ENCODE measurements around the gene SPRING1.
"Not testable (repeated sequence)": the region's sequence is repeated elsewhere in the genome, so short reads cannot be mapped to it uniquely, and the experiment has no call there.

SPRING1 gene, protein sequence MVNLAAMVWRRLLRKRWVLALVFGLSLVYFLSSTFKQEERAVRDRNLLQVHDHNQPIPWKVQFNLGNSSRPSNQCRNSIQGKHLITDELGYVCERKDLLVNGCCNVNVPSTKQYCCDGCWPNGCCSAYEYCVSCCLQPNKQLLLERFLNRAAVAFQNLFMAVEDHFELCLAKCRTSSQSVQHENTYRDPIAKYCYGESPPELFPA

DNA sequence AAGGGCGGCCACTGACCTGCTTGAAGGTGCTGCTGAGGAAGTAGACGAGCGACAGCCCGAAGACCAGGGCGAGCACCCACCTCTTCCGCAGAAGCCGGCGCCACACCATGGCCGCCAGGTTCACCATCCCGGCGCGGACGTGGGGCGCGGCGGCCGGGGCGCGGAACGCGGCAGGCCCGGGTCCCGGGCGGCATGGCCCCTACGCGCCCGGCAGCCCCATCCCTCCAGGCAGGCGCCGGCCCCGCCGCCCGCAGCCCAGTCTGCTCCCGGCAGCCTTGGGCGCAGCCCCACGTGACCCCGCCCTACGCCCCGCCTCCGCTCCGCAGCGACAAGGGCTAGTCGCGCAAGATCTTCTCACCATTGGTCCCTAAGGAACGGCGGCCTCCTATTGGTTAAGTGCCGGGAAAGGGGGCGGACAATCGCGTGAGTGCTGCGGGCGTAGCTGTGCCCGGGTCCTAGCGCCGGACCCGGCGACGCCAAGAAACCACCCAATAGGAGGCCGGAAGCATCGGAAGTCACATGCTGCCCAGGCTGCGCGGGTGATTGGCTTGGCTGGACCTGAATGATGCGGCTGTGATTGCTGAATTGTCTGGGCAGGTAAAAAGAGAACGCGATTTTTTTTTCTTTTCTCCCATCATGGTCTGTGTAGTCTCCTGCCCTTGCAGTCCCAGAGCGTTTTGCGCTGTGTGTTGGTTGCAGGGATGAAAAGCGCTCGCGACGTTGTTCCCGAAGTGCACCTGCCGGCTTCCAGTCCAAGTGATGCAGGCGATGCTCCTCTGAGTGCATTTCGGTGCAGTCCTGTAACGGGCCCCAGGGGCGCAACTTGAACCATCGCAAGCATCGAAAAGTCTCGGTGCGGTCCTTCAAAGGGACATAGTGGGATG, at the start of gene SPRING1, which contains the start of gene RNFT2:
Gene SPRING1 (minus strand): TSS at position 296 of the 884 bp plus-strand sequence. CDS start 169 bp downstream, at position 127.
Gene RNFT2 (plus strand): TSS at position 542 of the 884 bp plus-strand sequence. CDS start 2,183 bp downstream, outside the sequence.
- DNase-seq (ENCODE audit: low read depth in 2 of 2): peak; percentile 95 to 98

DNA sequence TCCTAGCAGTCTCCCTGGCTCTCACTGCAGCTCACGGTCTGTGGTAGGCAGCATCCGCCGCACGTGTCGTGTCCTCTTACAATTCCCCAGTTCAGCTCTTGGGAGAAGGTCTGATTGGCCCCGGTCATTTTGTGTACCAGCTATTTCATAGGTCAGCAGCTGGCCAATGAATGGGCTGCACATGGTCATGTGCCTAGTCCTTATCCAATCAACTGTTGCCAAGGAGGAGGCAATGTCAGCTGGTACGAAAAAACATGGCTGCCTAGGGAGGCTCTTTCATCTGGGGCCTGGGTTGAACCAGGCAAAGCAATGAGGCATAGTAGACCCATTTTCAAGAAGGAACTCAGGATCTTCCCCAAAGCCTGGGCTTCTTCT, 46.4 kb upstream of the SPRING1 start:
- DNase-seq (ENCODE audit: low read depth in 2 of 2): no peak

DNA sequence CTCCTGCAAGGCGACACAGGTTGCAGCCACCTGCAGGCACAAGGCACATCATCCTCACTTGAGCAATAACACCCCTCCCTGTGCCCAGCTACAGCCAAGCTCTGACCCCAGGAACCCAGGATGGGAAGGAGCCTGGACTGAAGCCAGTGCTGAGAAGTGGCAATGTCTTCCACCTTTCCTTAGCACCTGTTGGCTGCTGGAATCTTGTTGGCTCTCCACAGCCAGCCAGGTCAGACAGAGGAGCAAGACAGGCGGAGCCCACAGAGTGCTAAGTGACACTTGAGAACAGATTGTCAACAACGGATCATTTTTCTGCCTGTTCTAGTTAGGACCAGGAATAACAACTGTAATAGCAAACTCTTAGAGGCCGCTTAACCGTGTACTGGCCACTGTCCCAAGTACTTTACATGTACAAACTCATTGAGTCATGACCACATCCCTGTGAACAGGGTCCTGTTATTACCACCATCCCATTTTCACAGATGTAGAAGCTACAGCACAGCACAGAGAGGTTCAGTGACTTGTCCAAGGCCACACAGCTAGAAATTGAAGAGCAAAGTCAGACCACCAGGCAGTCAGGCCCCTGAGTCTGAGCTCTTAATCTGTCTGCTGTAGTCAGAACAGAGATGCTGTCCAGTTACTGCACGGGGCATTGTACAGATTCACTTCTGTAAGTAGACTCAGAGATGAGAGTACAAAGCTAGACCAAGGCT, 45.8 kb upstream of the SPRING1 start:
- no peak for DNase-seq (ENCODE audit: low read depth in 2 of 2)

DNA sequence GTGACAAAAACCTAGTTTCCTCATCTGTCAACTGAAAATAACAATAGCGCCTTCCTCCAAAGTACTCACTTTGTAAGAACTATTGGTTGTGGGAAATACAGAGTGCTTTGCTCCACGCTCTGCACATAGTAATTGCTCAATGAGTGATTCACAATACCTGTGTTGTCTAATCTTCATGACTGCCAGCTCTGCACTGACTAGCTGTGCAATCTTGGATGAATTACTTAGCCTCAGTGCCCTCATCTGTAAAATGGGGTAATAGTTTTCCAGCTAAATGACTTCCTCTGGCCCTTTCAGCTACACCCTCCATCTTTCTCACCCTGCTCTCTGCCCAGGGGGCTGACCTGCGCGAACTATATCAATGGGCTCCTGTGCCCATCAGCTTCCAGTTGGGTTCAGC, 43.1 kb upstream of the SPRING1 start:
- no peak for DNase-seq (ENCODE audit: low read depth in 2 of 2)

DNA sequence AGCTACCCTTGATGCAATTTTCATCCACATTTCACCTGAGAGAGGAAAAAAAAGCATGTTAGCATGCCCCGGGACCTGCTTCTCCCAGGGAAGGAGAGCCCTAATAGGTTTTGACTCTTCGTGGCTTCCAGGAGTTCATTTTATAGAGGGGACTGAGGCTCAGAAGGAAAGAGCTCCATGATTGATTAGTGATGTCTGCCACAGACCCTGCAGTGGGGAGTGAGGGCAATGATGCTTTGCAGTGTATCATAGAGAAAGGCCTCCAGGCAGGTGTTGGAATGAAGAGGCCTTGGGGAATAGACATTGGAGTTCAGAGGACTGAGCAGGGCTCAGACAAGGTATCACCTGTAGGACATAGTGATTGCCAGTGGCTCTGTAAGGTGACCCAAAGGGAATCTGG, 41.7 kb upstream of the SPRING1 start:
- no peak for DNase-seq (ENCODE audit: low read depth in 2 of 2)

DNA sequence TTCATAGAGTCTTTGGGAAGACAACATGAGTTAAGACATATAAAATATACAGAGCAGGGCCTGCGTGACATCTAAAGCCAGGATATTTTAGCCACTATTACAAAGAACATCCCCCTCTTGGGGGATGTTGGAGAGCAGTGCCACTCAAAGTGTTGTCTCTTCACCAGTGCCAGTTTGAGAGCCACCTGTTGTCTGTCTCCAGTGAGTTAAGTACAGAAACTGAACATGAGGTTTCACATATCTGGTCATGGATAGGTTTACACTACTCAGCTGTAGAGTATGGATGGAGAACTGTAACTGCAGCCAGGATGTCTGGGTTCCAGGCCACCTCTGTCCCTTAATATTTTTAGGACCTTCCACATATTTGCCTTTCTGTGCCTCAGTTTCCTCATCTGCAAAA, 39.4 kb upstream of the SPRING1 start:
- no peak for DNase-seq (ENCODE audit: low read depth in 2 of 2)

DNA sequence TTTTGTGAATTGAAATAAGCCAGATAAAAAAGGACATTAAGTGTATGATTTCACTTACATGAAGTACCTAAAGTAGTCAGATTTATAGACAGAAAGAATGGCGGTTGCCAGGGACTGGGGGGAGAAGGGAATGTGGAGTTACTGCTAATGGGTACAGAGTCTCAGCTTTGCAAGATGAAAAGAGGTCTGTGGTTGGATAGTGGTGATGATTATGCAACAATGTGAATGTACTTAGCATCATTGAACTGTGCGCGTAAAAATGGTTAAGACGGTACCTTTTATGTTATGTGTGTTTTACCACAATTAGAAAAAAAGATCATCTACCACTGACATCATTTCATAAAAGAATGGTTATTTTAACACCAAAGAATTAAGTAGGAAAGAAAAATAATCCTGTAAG, 36.2 kb upstream of the SPRING1 start:
- DNase-seq (ENCODE audit: low read depth in 2 of 2): no peak

DNA sequence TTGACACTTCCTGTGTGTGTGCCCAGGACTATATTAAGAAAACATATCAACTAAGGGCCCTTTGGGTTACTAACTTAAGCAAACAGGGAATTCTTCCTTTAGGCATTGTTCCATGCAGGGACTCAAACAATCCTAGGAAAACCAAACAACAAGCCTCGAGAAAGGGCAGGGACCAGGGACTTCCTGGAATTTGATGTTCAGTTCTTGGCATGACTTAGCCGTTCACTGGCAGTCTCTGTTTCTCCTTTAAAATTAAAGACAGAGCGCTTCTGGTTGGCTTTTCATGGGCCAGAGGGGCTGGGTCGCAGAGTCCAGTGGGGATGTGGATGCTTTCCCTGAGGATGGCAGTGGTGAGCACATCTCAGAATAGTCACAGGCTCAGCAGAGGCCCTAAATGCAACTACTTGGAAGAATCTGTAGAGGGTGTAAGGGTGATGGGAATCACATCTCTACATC, 35.4 kb upstream of the SPRING1 start:
- DNase-seq (ENCODE audit: low read depth in 2 of 2): no peak

DNA sequence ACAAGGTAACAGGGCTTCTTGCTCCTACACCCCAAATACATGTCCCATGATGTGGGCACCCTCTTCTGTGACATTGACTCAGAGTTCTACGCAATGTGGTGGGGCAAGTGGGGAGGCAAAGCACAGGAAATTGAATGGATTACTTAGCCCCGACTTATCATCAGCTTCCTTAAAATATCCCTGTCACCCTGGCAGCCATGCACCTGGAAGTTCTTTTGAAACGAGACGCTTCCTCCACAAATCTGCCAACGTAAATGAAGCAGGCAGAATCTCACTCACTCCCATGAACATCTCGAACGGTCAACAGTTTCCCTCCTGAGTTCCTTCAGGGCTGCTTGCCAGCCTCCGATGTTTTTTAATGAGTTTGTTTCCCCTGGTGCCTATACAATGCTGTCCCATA, 33.8 kb upstream of the SPRING1 start:
- DNase-seq (ENCODE audit: low read depth in 2 of 2): no peak

DNA sequence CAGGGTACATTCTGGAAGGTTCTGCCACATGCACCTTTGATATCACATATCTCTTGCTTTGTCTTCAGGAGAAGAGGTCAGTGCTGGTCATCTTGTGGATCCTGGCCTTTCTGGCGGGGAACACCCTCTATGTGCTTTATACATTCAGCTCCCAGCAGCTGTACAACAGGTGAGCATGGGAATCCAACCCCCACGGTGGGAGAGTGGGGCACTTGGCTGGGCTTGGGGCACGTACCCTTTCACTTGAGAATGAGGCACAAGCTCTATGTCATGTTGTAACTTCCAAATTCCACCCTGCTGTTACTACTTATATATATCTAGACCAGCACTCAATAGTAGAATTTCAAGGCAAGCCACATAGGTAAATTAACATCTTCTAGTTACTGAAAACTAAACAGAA, 28.9 kb upstream of the SPRING1 start:
- DNase-seq (ENCODE audit: low read depth in 2 of 2): no peak

DNA sequence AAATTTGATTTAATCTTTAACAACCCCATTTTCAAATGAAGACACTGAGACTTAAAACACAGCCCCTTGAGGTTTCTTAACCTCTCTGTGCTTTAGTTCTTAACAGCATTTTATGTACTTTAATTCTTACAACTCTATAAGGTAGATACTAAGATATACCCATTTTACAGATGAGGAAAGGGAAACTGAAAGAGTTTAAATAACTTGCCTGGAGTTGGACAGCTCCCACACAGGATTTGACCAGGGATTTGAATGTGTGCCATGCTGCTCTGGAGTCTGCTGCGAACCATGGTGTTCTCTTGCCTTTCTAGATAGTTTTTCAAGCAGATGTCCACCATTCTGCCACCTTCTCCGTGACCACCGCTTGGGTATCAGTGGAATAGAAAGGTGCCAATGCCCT, 28.4 kb upstream of the SPRING1 start:
- DNase-seq (ENCODE audit: low read depth in 2 of 2): no peak

DNA sequence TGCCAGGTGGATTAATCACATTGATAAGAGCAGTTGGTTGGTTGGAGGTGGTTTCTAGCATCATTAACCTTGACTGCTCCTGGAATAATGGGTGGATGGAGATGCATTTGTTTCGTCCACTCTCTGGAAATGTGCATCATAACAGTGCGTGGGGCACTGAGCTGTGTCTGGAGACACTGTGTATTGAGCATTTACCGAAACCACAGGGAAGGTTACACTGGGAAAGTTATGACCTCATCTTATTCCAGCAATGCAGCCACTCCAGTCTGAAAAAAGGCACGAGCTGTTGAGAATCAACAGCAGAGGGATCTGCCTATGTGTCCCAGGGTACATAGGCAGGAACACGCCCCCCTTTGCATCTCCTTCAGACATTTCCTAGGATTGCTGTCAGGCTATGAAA, 27.4 kb upstream of the SPRING1 start:
- DNase-seq (ENCODE audit: low read depth in 2 of 2): no peak

DNA sequence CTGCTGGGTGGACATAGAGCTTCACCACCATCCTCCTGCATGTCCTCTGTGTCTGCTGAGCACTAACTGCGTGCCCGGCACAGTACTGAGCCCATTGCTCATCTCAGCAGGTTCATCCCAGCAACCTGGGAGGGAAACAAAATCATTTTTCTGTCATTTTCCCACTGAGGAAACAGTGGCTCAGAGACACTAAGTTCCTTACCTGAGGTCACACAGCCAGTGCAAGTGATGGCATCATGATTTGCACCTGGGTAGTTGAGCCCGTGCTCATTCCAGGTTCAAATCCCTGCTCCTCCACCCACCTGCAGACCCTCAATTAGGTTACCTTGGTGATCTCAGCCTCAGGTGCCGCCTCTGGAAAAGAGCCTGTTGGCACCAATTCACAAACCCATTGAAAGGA, 23.6 kb upstream of the SPRING1 start:
- no peak for DNase-seq (ENCODE audit: low read depth in 2 of 2)

DNA sequence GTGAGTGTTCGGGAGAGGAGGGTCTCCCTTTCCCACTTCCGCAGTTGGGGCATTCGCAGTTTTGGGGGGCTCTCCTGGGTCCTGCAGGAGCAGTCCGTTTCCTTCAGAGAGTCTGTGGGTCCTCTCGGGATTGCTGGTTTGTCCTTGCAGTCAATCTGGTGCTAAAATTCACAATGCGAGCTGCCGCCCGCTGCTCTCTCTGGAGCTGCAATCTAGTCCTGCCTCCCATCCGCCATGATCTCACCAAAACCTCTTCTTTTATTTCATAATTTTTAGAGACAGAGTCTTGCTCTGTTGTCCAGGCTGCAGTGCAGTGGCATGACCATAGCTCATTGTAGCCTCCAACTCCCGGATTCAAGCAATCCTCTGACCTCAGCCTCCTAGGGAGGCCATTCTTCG, 22.8 kb upstream of the SPRING1 start:
- DNase-seq (ENCODE audit: low read depth in 2 of 2): no peak

DNA sequence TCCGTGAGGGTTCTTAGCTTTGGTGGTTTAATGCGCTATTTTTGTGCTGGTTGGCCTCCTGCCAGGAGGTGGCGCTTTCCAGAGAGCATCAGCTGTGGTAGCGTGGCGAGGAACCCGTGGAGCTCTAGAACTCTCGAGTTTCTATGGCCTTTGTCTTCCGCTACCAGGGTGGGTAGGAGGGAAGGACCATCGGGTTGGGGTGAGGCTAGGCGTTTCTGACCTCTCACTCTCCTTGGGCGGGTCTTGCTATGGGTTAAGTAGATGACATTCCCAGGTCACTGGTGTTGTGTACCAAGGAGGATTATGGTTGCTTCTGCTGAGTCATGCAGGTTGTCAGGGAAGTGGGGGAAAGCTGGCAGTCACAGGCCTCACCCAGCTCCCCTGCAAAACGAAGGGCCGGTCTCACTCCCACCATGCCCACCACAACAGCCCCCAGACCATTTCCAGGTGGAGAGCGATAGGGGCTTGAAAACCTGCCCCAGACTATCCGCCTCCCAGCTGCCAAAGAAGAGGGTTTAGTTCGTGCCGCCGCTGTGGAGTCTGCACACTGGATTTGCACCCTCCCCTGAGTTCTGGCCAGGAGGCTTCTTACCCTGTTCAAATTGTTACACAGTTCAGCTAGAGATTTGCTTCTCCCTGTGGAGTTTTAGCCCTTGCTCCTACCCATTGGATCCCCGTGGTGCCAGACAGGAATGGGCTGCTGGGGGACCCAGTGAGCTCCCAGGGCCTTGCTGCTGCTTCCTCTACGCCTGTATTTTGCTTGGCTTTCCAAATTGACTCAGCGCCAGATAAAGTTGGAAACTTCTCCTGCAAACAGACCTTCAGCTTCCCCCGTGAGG, 22.1 kb upstream of the SPRING1 start:
- no peak for DNase-seq (ENCODE audit: low read depth in 2 of 2)

DNA sequence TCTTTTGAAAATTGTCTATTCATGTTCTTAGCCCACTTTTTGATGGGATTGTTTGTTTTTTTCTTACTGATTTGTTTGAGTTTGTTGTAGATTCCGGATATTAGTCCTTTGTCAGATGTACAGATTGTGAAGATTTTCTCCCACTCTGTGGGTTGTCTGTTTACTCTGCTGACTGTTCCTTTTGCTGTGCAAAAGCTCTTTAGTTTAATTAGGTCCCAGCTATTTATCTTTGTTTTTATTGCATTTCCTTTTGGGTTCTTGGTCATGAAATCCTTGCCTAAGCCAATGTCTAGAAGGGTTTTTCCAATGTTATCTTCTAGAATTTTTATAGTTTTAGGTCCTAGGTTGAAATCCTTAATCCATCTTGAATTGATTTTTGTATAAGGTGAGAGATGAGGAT, 16.9 kb upstream of the SPRING1 start:
- DNase-seq (ENCODE audit: low read depth in 2 of 2): not testable (repeated sequence)

DNA sequence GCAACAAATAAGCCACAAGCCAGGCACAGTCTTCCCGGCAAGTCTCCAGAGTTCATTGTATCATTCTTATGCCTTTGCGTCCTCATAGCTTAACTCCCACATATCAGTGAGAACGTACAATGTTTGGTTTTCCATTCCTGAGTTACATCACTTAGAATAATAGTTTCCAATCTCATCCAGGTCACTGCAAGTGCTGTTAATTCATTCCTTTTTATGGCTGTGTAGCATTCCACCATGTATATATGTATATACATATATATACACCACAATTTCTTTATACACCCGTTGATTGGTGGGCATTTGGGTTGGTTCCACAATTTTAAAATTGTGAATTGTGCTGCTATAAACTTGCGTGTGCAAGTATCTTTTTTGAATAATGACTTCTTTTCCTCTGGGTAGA, 16.2 kb upstream of the SPRING1 start:
- DNase-seq (ENCODE audit: low read depth in 2 of 2): not testable (repeated sequence)

DNA sequence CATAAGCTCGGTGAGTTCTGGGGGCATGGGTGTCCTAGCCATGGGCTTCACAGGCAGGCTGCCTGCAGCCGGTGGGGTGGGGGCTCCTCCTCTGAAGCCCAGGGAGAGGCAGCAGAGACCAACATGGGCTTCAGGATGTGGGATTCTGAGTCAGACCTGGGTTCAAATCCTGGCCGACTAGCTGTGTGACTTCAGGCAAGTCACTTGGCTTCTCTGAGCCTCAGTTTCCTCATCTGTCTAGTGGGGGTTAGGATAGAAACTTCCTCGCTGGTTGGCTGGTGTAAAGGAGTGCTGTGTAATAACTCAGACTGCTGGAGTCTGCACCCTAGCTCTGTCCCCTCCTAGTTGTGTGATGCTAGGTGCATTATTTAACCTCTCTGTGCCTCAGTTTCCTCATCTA, 12.4 kb upstream of the SPRING1 start:
- DNase-seq (ENCODE audit: low read depth in 2 of 2): no peak

DNA sequence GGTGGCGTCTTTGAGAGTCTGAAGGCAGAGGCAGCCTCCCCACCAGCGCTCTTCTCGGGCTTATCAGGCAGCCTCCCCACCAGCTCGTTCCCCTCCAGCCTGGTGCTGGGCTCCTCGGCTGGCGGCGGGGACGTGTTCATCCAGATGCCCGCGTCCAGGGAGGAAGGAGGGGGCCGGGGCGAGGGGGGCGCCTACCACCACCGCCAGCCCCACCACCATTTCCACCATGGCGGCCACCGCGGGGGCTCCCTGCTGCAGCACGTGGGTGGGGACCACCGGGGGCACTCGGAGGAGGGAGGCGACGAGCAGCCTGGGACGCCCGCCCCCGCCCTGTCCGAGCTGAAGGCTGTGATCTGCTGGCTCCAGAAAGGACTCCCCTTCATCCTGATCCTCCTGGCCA, 12.0 kb upstream of the SPRING1 start:
- DNase-seq (ENCODE audit: low read depth in 2 of 2): no peak

DNA sequence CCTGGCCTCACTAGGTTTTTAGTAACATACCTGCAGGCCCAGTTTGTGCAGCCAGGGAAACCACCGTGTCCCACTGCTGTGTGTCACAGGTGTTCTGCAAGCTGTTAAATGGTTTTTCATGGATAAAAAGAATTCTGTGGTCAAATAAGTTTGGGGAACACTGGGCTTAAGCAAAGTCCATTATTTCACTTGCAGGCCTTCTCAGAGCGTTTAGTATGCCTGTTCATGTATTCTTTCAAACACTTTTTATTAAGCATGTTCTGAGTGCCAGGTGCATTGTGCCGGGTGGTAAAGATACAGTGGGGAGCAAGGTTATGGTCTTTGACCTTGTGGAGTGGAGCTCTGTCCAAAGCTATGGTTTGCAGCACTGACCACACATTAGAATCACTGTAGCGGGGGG, 7.7 kb upstream of the SPRING1 start:
- no peak for DNase-seq (ENCODE audit: low read depth in 2 of 2)

DNA sequence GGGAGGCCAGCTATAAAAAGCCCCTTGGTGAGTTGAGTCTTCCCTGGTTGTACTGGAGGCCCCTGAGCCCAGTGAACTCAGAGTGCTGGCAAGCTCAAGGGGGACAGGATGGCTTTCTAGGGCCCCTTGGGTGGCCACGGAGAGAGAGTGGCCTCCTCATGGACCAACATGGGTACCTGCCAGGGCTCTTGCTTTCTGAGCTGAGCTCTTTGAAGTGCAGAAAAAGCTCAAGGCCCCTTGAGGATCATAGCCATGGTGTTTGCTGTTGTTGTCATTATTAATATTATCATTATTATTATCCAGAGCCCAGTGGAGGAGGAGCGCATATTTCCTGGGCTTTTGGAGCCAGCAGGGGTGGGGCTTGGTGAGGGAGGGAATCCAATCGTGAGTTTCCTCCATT, 6.9 kb upstream of the SPRING1 start:
- no peak for DNase-seq (ENCODE audit: low read depth in 2 of 2)

DNA sequence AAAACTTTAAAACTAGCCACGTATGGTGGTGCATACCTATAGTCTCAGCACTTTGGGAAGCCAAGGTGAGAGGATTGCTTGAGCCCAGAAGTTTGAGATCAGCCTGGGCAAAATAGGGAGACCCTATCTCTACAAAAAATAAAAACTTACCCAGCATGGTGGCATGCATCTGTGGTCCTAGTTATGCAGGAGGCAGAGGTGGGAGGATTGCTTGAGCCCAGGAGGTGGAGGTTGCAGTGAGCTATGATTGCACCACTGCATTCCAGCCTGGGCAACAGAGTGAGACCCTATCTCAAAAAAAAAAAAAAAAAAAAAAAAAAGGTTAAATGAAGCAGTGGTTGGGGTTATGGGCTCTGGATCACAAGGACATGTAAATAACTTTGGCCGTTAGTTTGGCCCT, 4.9 kb upstream of the SPRING1 start:
- not testable (repeated sequence) for DNase-seq (ENCODE audit: low read depth in 2 of 2)

All from activated CD8-positive, alpha-beta memory T cell treated with anti-CD3 and anti-CD28 coated beads for 4 hours (primary cell).